CD14-positive monocyte (primary cell): Measurements from ENCODE around the gene MORC1. TPM values are rescaled to one million over a fixed set of nuclear protein-coding genes. Genes with fewer than 3 reads are reported as not detected.

ENCODE experiments used
- DNase-seq, 3 donors: peaks; one replicate each; pipeline ENCODE4 v3.0.0-alpha.2; 2011 to 2022
- H2AFZ ChIP-seq: 2 replicates; pipeline ENCODE4 v1.6.0; 2012; ENCODE audit warnings: mild to moderate bottlenecking, low read depth, low read length, inconsistent platforms; ENCODE audit not compliant: insufficient read depth, poor library complexity, severe bottlenecking
- H3K27ac ChIP-seq, 2 donors: 1 replicate in 1 of 2; 2 replicates in 1 of 2; pipeline ENCODE4 v1.5.1; 2012 to 2013; ENCODE audit warnings: low read length in 2 of 2, control low read depth in 1 of 2, inconsistent platforms in 1 of 2, low read depth in 1 of 2, mild to moderate bottlenecking in 1 of 2
- H3K27me3 ChIP-seq, 2 donors: one replicate each; pipeline versions ENCODE4 v1.6.0 to v1.6.1; 2011 to 2013; ENCODE audit warnings: low read length in 2 of 2; ENCODE audit not compliant: control insufficient read depth in 2 of 2, insufficient read depth in 2 of 2
- H3K36me3 ChIP-seq, 2 donors: replicated peaks in 1 of 2; 1 replicate in 1 of 2; 2 replicates in 1 of 2; pipeline versions ENCODE4 v1.5.1 to v1.6.1; 2012 to 2013; ENCODE audit warnings: low read length in 2 of 2, control low read depth in 1 of 2, inconsistent platforms in 1 of 2, mild to moderate bottlenecking in 1 of 2; ENCODE audit not compliant: insufficient read depth in 2 of 2, control insufficient read depth in 1 of 2
- H3K4me1 ChIP-seq, 2 donors: 1 replicate in 1 of 2; 2 replicates in 1 of 2; pipeline versions ENCODE4 v1.5.1 to v1.6.1; 2012 to 2013; ENCODE audit warnings: low read length in 2 of 2, control low read depth in 1 of 2, inconsistent platforms in 1 of 2, mild to moderate bottlenecking in 1 of 2, moderate library complexity in 1 of 2; ENCODE audit not compliant: insufficient read depth in 2 of 2, control insufficient read depth in 1 of 2
- H3K4me2 ChIP-seq: replicated peaks from 2 replicates; pipeline ENCODE3; 2012; ENCODE audit warnings: low read length, moderate library complexity, mild to moderate bottlenecking; ENCODE audit not compliant: poor library complexity, severe bottlenecking; ENCODE audit errors: extremely low read depth
- H3K4me3 ChIP-seq, 3 experiments: fragments of 200-600 bp in 1 of 3; sonication (generic) in 1 of 3; replicated peaks in 1 of 3; 1 replicate in 2 of 3; 2 replicates in 1 of 3; pipeline ENCODE4 v1.5.1; 2011 to 2013; ENCODE audit warnings: low read length in 3 of 3, mild to moderate bottlenecking in 3 of 3, control low read depth in 2 of 3, low read depth in 2 of 3, inconsistent platforms in 1 of 3, moderate library complexity in 1 of 3
- H3K79me2 ChIP-seq: 2 replicates; pipeline ENCODE4 v1.6.0; 2012; ENCODE audit warnings: mild to moderate bottlenecking, control low read depth, inconsistent platforms, low read length, moderate library complexity; ENCODE audit not compliant: insufficient read depth
- H3K9ac ChIP-seq: 2 replicates; pipeline ENCODE4 v1.6.0; 2017; ENCODE audit warnings: low read length, mild to moderate bottlenecking; ENCODE audit not compliant: insufficient read depth, poor library complexity, severe bottlenecking
- H3K9me3 ChIP-seq, 2 donors: replicated peaks in 1 of 2; 1 replicate in 1 of 2; 2 replicates in 1 of 2; pipeline versions ENCODE4 v1.5.1 to v1.6.1; 2012 to 2013; ENCODE audit warnings: low read length in 2 of 2, control low read depth in 1 of 2; ENCODE audit not compliant: control insufficient read depth in 1 of 2, insufficient read depth in 1 of 2
- H4K20me1 ChIP-seq: 2 replicates; pipeline ENCODE4 v1.6.0; 2012; ENCODE audit warnings: mild to moderate bottlenecking, low read length, control low read depth, moderate library complexity; ENCODE audit not compliant: insufficient read depth
- H3K27ac Mint-ChIP-seq, 7 donors: one replicate each; pipeline ENCODE4 v1.8.0; 2020; ENCODE audit warnings: mild to moderate bottlenecking in 7 of 7, mixed read lengths in 7 of 7, moderate library complexity in 6 of 7, inconsistent platforms in 2 of 7
- H3K27me3 Mint-ChIP-seq, 3 donors: one replicate each; pipeline ENCODE4 v1.8.0; 2021 to 2022; ENCODE audit warnings: low read depth in 3 of 3, mild to moderate bottlenecking in 3 of 3, mixed read lengths in 3 of 3, moderate library complexity in 3 of 3, inconsistent platforms in 1 of 3
- H3K36me3 Mint-ChIP-seq, 2 donors: one replicate each; pipeline ENCODE4 v1.8.0; 2020; ENCODE audit warnings: mixed read lengths in 2 of 2, inconsistent platforms in 1 of 2, mild to moderate bottlenecking in 1 of 2
- H3K4me1 Mint-ChIP-seq: one replicate; pipeline ENCODE4 v1.8.0; 2020; ENCODE audit warnings: mild to moderate bottlenecking, mixed read lengths
- H3K4me3 Mint-ChIP-seq, 2 donors: one replicate each; pipeline ENCODE4 v1.8.0; 2020; ENCODE audit warnings: mild to moderate bottlenecking in 2 of 2, mixed read lengths in 2 of 2, moderate library complexity in 1 of 2
- H3K9me3 Mint-ChIP-seq, 7 donors: one replicate each; pipeline ENCODE4 v1.8.0; 2020 to 2022; ENCODE audit warnings: mixed read lengths in 7 of 7, mild to moderate bottlenecking in 6 of 7, moderate library complexity in 6 of 7, inconsistent platforms in 2 of 7
- WGBS: methylation state at CpG from one replicate; pipeline ENCODE4 v1.1.5; 2013; ENCODE audit warnings: missing lambda C conversion rate; ENCODE audit not compliant: insufficient coverage; 5-methylcytosine and 5-hydroxymethylcytosine counted together
- intact Hi-C, 2 donors: fragments of 100-400 bp; cut with micrococcal nuclease; formaldehyde crosslinking; loops; one replicate each; pipeline versions ENCODE4 v1.15.0 to v1.15.1; 2023
- polyA plus RNA-seq, 3 donors: library from polyadenylated mRNA; depleted of rRNA in 1 of 3; unstranded in 2 of 3; stranded (reverse) in 1 of 3; fragments of 300-500 nt in 2 of 3; fragments of >200 nt in 1 of 3; fragmentation: Illumina TruSeq in 2 of 3; gene quantifications; 1 replicate in 2 of 3; 2 replicates in 1 of 3; pipeline ENCODE4 v1.2.3, GENCODE V29; 2012 to 2021
- TF ChIP-seq, protein P1 (sequence below): fragments of 200-600 bp; IDR thresholded peaks from one replicate; pipeline ENCODE4 v1.8.0; 2022; ENCODE audit warnings: antibody characterized with exemption, mild to moderate bottlenecking

The MORC1 gene
- polyA plus RNA-seq, 3 donors: not detected

- Histone ChIP-seq H4K20me1 (no peaks in the 10 kb centered on the region), H3K4me1 (no peaks in the 10 kb centered on the region), H2AFZ (no peak overlapping the region), H3K79me2 (no peaks in the 10 kb centered on the region), H3K27ac (no peak overlapping the region), H3K9ac (no peak overlapping the region), H3K36me3 (no peaks in the 10 kb centered on the region), H3K27me3 (no peaks in the 10 kb centered on the region), H3K4me2 (no peak overlapping the region), H3K9me3 (no peaks in the 10 kb centered on the region), H3K4me3 (no peak overlapping the region)
- 78% methylated on average over 1 of the region's 2 CpGs for WGBS
- Mint-ChIP-seq H3K27me3 (no peaks in the 10 kb centered on the region), H3K4me3 (no peak overlapping the region), H3K4me1 (peaks cover 1% of the 10 kb centered on the region), H3K27ac (no peak overlapping the region), H3K36me3 (no peaks in the 10 kb centered on the region), H3K9me3 (no peaks in the 10 kb centered on the region)
- no peak for DNase-seq
- intact Hi-C loops: no loop called here
- TF ChIP-seq, protein P1, sequence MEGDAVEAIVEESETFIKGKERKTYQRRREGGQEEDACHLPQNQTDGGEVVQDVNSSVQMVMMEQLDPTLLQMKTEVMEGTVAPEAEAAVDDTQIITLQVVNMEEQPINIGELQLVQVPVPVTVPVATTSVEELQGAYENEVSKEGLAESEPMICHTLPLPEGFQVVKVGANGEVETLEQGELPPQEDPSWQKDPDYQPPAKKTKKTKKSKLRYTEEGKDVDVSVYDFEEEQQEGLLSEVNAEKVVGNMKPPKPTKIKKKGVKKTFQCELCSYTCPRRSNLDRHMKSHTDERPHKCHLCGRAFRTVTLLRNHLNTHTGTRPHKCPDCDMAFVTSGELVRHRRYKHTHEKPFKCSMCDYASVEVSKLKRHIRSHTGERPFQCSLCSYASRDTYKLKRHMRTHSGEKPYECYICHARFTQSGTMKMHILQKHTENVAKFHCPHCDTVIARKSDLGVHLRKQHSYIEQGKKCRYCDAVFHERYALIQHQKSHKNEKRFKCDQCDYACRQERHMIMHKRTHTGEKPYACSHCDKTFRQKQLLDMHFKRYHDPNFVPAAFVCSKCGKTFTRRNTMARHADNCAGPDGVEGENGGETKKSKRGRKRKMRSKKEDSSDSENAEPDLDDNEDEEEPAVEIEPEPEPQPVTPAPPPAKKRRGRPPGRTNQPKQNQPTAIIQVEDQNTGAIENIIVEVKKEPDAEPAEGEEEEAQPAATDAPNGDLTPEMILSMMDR: no peak
Measured at GRCh38 chr3:109091846-109092245, 26.1 kb downstream of the MORC1 start.

DNA sequence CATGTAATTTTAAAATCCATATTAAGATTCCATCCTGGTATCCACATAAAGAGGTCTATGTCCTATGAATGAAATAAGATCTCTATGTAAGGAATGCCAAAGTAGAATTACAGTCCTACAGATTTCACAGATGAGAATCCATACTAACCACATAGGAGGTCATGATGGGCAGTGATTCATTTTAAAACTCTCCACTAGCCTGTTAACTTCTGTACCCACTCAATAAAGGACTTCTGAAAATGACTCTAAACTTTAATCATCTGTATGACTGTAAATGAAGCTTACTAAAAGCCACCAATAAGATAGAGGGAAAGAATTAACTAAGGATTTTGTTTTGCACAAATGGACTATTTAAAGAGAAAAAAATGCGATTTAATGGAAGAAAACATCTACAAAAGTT, 28.7 kb downstream of the MORC1 start:
- H3K4me1 ChIP-seq: no peaks in the 10 kb centered on the region
- H3K9ac ChIP-seq: no peak overlapping the region
- H3K27ac Mint-ChIP-seq: no peak overlapping the region
- H3K9me3 ChIP-seq: no peaks in the 10 kb centered on the region
- DNase-seq: no peak
- H3K9me3 Mint-ChIP-seq: no peaks in the 10 kb centered on the region
- H3K27ac ChIP-seq: no peak overlapping the region
- no peaks in the 10 kb centered on the region for H3K79me2 ChIP-seq
- no peaks in the 10 kb centered on the region for H3K36me3 Mint-ChIP-seq
- no peaks in the 10 kb centered on the region for H4K20me1 ChIP-seq
- WGBS: no CpG with 5 or more reads among the region's 1 CpG
- H3K4me3 ChIP-seq: no peak overlapping the region
- TF ChIP-seq, protein P1: no peak
- no peak overlapping the region for H2AFZ ChIP-seq
- H3K4me3 Mint-ChIP-seq: no peak overlapping the region
- H3K27me3 Mint-ChIP-seq: no peaks in the 10 kb centered on the region
- intact Hi-C loops: no loop called here
- H3K4me2 ChIP-seq: no peak overlapping the region
- no peaks in the 10 kb centered on the region for H3K36me3 ChIP-seq
- H3K4me1 Mint-ChIP-seq: no peaks in the 10 kb centered on the region
- no peaks in the 10 kb centered on the region for H3K27me3 ChIP-seq
